ENCODE data around the gene HCFC2.

The HCFC2 gene

GRCh38 chr12:104121001-104121400, 56.7 kb downstream of the HCFC2 start:
- peak; percentile 66 for DNase-seq (ENCODE audit: low read depth)

- DNase-seq (ENCODE audit: low read depth): no peak
These were observed 58.0 kb downstream of the HCFC2 start for GRCh38 chr12:104122298-104122697.

GRCh38 chr12:104126548-104126947, 62.2 kb downstream of the HCFC2 start:
- no peak for DNase-seq (ENCODE audit: low read depth)

GRCh38 chr12:104130760-104131159, 66.4 kb downstream of the HCFC2 start:
- DNase-seq (ENCODE audit: low read depth): no peak

GRCh38 chr12:104131609-104132008, 67.3 kb downstream of the HCFC2 start:
- no peak for DNase-seq (ENCODE audit: low read depth)

- DNase-seq (ENCODE audit: low read depth): no peak
These were observed 68.1 kb downstream of the HCFC2 start for GRCh38 chr12:104132351-104132956.

- no peak for DNase-seq (ENCODE audit: low read depth)
These were observed 69.0 kb downstream of the HCFC2 start for GRCh38 chr12:104133321-104133720.

GRCh38 chr12:104133866-104134265, 69.5 kb downstream of the HCFC2 start:
- no peak for DNase-seq (ENCODE audit: low read depth)

GRCh38 chr12:104134882-104135281, 70.6 kb downstream of the HCFC2 start:
- DNase-seq (ENCODE audit: low read depth): no peak

GRCh38 chr12:104136577-104136976, 72.2 kb downstream of the HCFC2 start:
- no peak for DNase-seq (ENCODE audit: low read depth)

GRCh38 chr12:104137001-104137901, 72.9 kb downstream of the HCFC2 start:
- peak; percentile 22 for DNase-seq (ENCODE audit: low read depth)

- DNase-seq (ENCODE audit: low read depth): peak; percentile 90
These were observed 73.8 kb downstream of the HCFC2 start, which contains the start of gene NFYB for GRCh38 chr12:104137902-104138796. Gene NFYB, minus strand, starts transcription at chr12:104138210. Its CDS starts 2,757 bp downstream, at chr12:104135453.

- DNase-seq (ENCODE audit: low read depth): no peak
These were observed 74.4 kb downstream of the HCFC2 start for GRCh38 chr12:104138797-104139152.

GRCh38 chr12:104142543-104142942, 78.2 kb downstream of the HCFC2 start:
- DNase-seq (ENCODE audit: low read depth): no peak

- DNase-seq (ENCODE audit: low read depth): no peak
These were observed 78.7 kb downstream of the HCFC2 start for GRCh38 chr12:104143002-104143401.

GRCh38 chr12:104143918-104144317, 79.6 kb downstream of the HCFC2 start:
- DNase-seq (ENCODE audit: low read depth): no peak

GRCh38 chr12:104147346-104147745, 83.0 kb downstream of the HCFC2 start:
- no peak for DNase-seq (ENCODE audit: low read depth)

GRCh38 chr12:104150416-104150815, 86.1 kb downstream of the HCFC2 start:
- no peak for DNase-seq (ENCODE audit: low read depth)

GRCh38 chr12:104152685-104153241, 88.4 kb downstream of the HCFC2 start:
- DNase-seq (ENCODE audit: low read depth): no peak

- no peak for DNase-seq (ENCODE audit: low read depth)
These were observed 90.0 kb downstream of the HCFC2 start for GRCh38 chr12:104154286-104154685.

GRCh38 chr12:104154806-104155205, 90.5 kb downstream of the HCFC2 start:
- no peak for DNase-seq (ENCODE audit: low read depth)

Measured in non-pigmented ciliary epithelial cell (primary cell).